Fibroblast of lung (primary cell): ENCODE measurements around the gene DDX51. TPM values are rescaled to one million over a fixed set of nuclear protein-coding genes. Genes with fewer than 3 reads are reported as not detected.

ENCODE experiments used
- DNase-seq, 2 donors: peaks; one replicate each; pipeline versions ENCODE4 v3.0.0 to v3.0.0-alpha.2; 2010; ENCODE audit warnings: low read depth in 2 of 2
- H2AFZ ChIP-seq: 2 replicates; pipeline ENCODE4 v1.5.1; 2012; ENCODE audit warnings: low read length, control low read depth, inconsistent platforms
- H3K27ac ChIP-seq: 2 replicates; pipeline ENCODE4 v1.5.1; 2011; ENCODE audit warnings: low read length, control low read depth; ENCODE audit not compliant: insufficient read depth
- H3K27me3 ChIP-seq: 2 replicates; pipeline ENCODE4 v1.5.1; 2011; ENCODE audit warnings: mild to moderate bottlenecking, low read length; ENCODE audit not compliant: control insufficient read depth, insufficient read depth
- H3K36me3 ChIP-seq: 2 replicates; pipeline ENCODE4 v1.5.1; 2011; ENCODE audit warnings: low read length; ENCODE audit not compliant: control insufficient read depth, insufficient read depth
- H3K4me1 ChIP-seq: 2 replicates; pipeline ENCODE4 v1.5.1; 2011; ENCODE audit warnings: low read length; ENCODE audit not compliant: control insufficient read depth, insufficient read depth; ENCODE audit errors: extremely low read depth
- H3K4me2 ChIP-seq: 2 replicates; pipeline ENCODE4 v1.5.1; 2011; ENCODE audit warnings: low read length, control low read depth; ENCODE audit not compliant: insufficient read depth; ENCODE audit errors: extremely low read depth
- H3K4me3 ChIP-seq, 4 experiments: fragments of 200-600 bp in 1 of 4; sonication (generic) in 1 of 4; replicated peaks in 1 of 4; 2 replicates each; pipeline ENCODE4 v1.5.1; 2011 to 2016; ENCODE audit warnings: low read length in 4 of 4, low read depth in 3 of 4, mild to moderate bottlenecking in 3 of 4, control low read depth in 2 of 4, inconsistent platforms in 1 of 4, mixed read lengths in 1 of 4; ENCODE audit not compliant: insufficient read depth in 1 of 4; ENCODE audit errors: control extremely low read depth in 1 of 4
- H3K79me2 ChIP-seq: 2 replicates; pipeline ENCODE4 v1.5.1; 2012; ENCODE audit warnings: mild to moderate bottlenecking, low read length, inconsistent platforms; ENCODE audit not compliant: control insufficient read depth, insufficient read depth
- H3K9ac ChIP-seq: 2 replicates; pipeline ENCODE4 v1.5.1; 2011; ENCODE audit warnings: mild to moderate bottlenecking, low read length, control low read depth; ENCODE audit not compliant: insufficient read depth
- H3K9me3 ChIP-seq: 2 replicates; pipeline ENCODE4 v1.5.1; 2012; ENCODE audit warnings: low read depth, low read length; ENCODE audit not compliant: control insufficient read depth, insufficient read depth
- H4K20me1 ChIP-seq: 2 replicates; pipeline ENCODE4 v1.5.1; 2011; ENCODE audit warnings: low read length; ENCODE audit not compliant: control insufficient read depth, insufficient read depth; ENCODE audit errors: extremely low read depth
- EZH2 ChIP-seq: IDR thresholded peaks from 2 replicates; pipeline ENCODE4 v1.5.1; 2012; ENCODE audit warnings: low read length, control low read depth, mild to moderate bottlenecking; ENCODE audit errors: missing control alignments
- polyA plus RNA-seq, 2 donors: library from polyadenylated mRNA; depleted of rRNA in 1 of 2; stranded (reverse) in 1 of 2; unstranded in 1 of 2; fragments of >200 nt; gene quantifications; 2 replicates each; pipeline ENCODE4 v1.2.1, GENCODE V29; 2011 to 2012; ENCODE audit warnings: missing spikeins in 1 of 2
- total RNA-seq: library from RNA; depleted of rRNA; stranded (reverse); fragments of >200 nt; gene quantifications from 2 replicates; pipeline ENCODE4 v1.2.1, GENCODE V29; 2014
- TF ChIP-seq, protein P1 (sequence below), 2 donors: IDR thresholded peaks in 1 of 2; conservative IDR thresholded peaks in 1 of 2; 1 replicate in 1 of 2; 2 replicates in 1 of 2; pipeline ENCODE4 v1.5.1; 2011 to 2012; ENCODE audit warnings: low read length in 2 of 2, control low read depth in 1 of 2, inconsistent platforms in 1 of 2, low read depth in 1 of 2, mild to moderate bottlenecking in 1 of 2

DDX51 gene
- total and polyA plus RNA-seq, 2 donors (not counting 1 experiment from before 2014, with no cell fraction given), result 3.7 to 7.4 TPM

DNA sequence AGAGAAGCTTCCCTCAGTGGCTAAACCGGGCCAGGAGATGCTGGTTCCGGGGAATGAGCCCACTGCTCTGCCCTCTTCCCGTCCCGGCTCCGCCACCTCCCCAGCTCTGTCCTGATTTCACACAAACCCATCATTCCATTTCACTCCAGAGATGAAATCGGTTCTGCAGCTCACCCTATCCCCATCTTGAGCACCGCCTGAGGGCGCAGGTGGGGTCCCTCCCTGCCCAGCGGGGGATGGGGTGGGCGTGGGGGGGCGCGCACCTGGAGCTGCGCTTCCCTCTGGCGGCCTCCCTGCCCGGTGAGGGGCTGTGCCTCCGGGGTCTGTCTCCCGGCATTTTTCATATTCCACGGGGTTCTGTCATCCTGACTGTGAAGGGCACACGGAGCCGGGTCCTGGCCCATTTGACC lies 44.8 kb upstream of the DDX51 start:
- Histone ChIP-seq H4K20me1 (no peaks in the 10 kb centered on the region), H3K36me3 (no peaks in the 10 kb centered on the region), H3K9ac (no peak overlapping the region), H3K4me1 (no peaks in the 10 kb centered on the region), H3K9me3 (no peaks in the 10 kb centered on the region), H3K27ac (no peak overlapping the region), H3K27me3 (no peaks in the 10 kb centered on the region), H3K4me3 (peak overlapping the region; percentile 25 to 58 (median 48)), H2AFZ (peak overlapping the region; percentile 82), H3K79me2 (no peaks in the 10 kb centered on the region), H3K4me2 (peak overlapping the region; percentile 72)
- no peak for DNase-seq
- TF ChIP-seq, protein P1, sequence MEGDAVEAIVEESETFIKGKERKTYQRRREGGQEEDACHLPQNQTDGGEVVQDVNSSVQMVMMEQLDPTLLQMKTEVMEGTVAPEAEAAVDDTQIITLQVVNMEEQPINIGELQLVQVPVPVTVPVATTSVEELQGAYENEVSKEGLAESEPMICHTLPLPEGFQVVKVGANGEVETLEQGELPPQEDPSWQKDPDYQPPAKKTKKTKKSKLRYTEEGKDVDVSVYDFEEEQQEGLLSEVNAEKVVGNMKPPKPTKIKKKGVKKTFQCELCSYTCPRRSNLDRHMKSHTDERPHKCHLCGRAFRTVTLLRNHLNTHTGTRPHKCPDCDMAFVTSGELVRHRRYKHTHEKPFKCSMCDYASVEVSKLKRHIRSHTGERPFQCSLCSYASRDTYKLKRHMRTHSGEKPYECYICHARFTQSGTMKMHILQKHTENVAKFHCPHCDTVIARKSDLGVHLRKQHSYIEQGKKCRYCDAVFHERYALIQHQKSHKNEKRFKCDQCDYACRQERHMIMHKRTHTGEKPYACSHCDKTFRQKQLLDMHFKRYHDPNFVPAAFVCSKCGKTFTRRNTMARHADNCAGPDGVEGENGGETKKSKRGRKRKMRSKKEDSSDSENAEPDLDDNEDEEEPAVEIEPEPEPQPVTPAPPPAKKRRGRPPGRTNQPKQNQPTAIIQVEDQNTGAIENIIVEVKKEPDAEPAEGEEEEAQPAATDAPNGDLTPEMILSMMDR (conservative IDR thresholded peaks at IDR 0.05 in 1 of 2, IDR thresholded peaks at IDR 0.05 in 1 of 2; ENCODE audit: low read depth in 1 of 2, low read length in 2 of 2), result no peak
- no peak for TF ChIP-seq EZH2

DNA sequence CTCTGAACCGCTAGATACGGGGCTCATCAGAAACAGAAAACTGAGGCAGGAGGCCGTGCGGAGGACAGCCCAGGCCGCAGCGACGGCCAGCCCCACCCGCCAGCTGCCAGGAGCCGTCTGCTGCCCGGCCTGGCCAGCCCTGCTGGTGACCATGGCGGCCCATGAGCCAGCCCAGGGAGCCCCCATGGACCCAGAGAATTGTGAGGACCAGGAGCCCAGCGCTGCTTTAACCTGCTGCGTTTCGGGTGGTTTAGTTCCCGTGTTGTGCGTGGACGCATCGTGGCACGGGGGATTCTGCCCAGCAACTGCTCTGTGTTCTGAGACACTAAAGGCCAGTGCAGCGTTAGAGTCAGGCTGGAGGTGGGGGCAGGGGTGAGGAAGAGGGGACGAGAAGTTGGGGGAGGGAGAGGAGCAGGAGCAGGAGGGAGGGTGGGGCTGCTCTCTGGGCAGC lies 44.4 kb upstream of the DDX51 start:
- Histone ChIP-seq H2AFZ (no peak overlapping the region), H4K20me1 (no peaks in the 10 kb centered on the region), H3K9me3 (no peaks in the 10 kb centered on the region), H3K27ac (no peak overlapping the region), H3K4me1 (no peaks in the 10 kb centered on the region), H3K27me3 (no peaks in the 10 kb centered on the region), H3K79me2 (no peaks in the 10 kb centered on the region), H3K9ac (no peak overlapping the region), H3K4me2 (no peak overlapping the region), H3K4me3 (no peak overlapping the region), H3K36me3 (no peaks in the 10 kb centered on the region)
- TF ChIP-seq, protein P1 (conservative IDR thresholded peaks at IDR 0.05 in 1 of 2, IDR thresholded peaks at IDR 0.05 in 1 of 2; ENCODE audit: low read depth in 1 of 2, low read length in 2 of 2), result no peak
- TF ChIP-seq EZH2, result no peak
- DNase-seq, result no peak

DNA sequence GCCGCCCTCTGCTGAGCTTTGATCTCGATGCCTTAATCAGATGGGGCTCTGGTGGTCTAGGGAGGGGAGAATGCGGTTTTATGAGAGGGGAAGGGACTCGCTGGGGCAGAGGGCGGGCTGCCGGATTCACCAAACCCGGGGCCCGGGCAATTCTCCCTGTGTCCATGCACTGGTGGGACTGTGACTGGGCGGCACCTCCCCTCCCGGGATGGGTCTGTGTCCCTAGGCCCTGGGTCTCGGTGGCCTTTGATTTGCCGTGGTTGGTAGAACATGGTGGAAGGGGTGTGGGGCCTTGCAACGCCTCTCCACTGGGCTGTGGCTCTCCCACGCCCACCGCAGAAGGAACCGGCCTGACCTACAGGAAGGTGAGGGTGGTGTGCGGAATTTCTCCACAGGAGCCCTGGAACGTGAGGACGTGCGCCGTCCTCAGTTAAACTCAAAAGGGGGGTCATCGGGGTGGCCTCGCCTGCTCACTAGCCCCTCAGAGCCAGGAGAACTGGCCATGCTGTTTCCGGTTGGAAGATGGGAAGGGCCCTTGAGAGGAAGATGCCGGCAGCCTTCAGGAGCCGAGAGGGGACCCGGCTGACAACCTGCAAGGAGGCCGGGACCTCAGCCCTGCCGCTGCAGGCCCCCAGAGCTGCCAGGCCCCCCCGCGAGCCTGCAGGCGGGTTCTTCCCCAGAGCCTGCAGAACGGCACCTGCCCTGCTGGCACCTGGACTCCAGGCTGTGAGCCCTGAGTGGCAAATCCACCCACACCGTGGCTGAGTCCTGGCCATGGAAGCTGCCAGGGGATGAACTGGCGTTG lies 43.7 kb upstream of the DDX51 start:
- Histone ChIP-seq H3K27ac (no peak overlapping the region), H3K36me3 (no peaks in the 10 kb centered on the region), H3K79me2 (no peaks in the 10 kb centered on the region), H3K9me3 (no peaks in the 10 kb centered on the region), H2AFZ (no peak overlapping the region), H3K4me2 (no peak overlapping the region), H3K27me3 (no peaks in the 10 kb centered on the region), H3K4me1 (no peaks in the 10 kb centered on the region), H4K20me1 (no peaks in the 10 kb centered on the region), H3K4me3 (no peak overlapping the region), H3K9ac (no peak overlapping the region)
- no peak for DNase-seq
- TF ChIP-seq, protein P1 (conservative IDR thresholded peaks at IDR 0.05 in 1 of 2, IDR thresholded peaks at IDR 0.05 in 1 of 2; ENCODE audit: low read depth in 1 of 2, low read length in 2 of 2), result no peak
- no peak for TF ChIP-seq EZH2
